ENCODE measurements around the gene CTSS. TPM values are rescaled to one million over a fixed set of nuclear protein-coding genes. Genes with fewer than 3 reads are reported as not detected.
"Not testable (repeated sequence)": the region's sequence is repeated elsewhere in the genome, so short reads cannot be mapped to it uniquely, and the experiment has no call there.

CTSS gene
- total and polyA plus RNA-seq, 4 donors, result 10.7 to 58.8 (median 21.0) TPM

DNA sequence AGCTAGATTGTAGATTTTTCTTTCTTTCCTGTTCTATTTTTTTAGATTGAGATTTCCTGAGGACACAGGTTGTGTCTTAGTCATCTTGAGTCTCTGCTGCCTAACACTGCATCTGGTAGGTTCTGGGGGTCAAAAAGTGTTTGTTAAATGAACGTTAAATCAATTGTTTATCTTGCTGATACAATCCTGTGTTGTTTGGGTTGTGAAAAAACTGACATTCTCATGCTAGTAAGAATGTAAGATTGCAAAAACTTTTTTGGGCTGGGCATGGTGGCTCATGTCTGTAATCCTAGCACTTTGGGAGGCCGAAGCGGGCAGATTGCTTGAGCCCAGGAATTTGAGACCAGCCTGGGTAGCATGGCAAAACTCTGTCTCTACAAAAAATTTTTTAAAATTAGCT is 39.1 kb upstream of the CTSS start:
- Histone ChIP-seq H3K27ac (ENCODE audit: low read depth, low read length) (no peak overlapping the region), H3K9me3 (ENCODE audit: control insufficient read depth, insufficient read depth, low read length) (no peaks in the 10 kb centered on the region), H3K36me3 (ENCODE audit: control insufficient read depth, insufficient read depth, low read length) (peaks cover 2% of the 10 kb centered on the region), H3K4me3 (ENCODE audit: low read depth, low read length) (no peak overlapping the region), H3K4me1 (ENCODE audit: control insufficient read depth, insufficient read depth, low read length) (no peaks in the 10 kb centered on the region), H3K27me3 (ENCODE audit: control insufficient read depth, insufficient read depth, low read length) (no peaks in the 10 kb centered on the region)
- 80% methylated on average over 1 of the region's 3 CpGs for WGBS (ENCODE audit: insufficient coverage)
- no peak for DNase-seq (ENCODE audit: low read depth in 4 of 6, low spot score in 6 of 6)

DNA sequence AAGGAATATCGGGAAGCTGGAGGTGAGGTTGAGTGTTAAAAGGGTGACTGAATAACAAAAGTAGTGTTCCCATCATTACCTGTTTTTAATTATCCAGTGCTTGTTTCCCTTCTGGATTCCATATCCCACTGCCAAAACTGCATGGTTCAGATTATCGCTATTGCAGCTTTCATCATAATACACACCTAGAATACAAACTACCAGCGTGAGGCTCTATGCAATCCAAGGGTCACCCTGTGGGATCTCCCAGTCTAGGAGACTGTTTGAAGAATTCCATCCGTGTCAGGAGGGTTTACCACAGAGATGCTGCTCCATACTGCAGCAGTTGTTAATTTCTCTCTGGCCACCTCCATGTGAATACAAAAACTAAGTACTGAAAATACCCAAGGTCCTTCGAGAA is 33.5 kb upstream of the CTSS start:
- Histone ChIP-seq H3K27me3 (ENCODE audit: control insufficient read depth, insufficient read depth, low read length) (no peaks in the 10 kb centered on the region), H3K4me1 (ENCODE audit: control insufficient read depth, insufficient read depth, low read length) (no peaks in the 10 kb centered on the region), H3K9me3 (ENCODE audit: control insufficient read depth, insufficient read depth, low read length) (no peaks in the 10 kb centered on the region), H3K27ac (ENCODE audit: low read depth, low read length) (no peak overlapping the region), H3K4me3 (ENCODE audit: low read depth, low read length) (no peak overlapping the region), H3K36me3 (ENCODE audit: control insufficient read depth, insufficient read depth, low read length) (peaks cover 17% of the 10 kb centered on the region)
- no peak for DNase-seq (ENCODE audit: low read depth in 4 of 6, low spot score in 6 of 6)
- 61% methylated on average over 2 of the region's 5 CpGs for WGBS (ENCODE audit: insufficient coverage)

DNA sequence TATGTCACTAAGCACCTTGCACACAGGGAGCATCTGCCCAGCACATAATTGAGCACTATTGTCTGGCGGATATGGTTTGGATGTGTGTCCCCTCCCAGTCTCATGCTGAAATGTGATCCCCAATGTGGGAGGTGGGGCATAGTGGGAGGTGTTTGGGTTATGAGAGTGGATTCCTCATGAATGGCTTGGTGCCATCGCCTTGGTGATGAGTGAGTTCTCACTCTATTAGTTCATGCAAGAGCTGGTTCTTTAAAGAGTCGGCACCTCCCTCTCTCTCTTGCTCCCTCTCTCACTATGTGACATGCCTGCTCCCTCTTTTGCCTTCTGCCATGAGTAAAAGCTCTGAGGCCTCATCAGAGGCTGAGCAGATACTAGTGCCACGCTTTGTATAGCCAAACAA is 32.9 kb upstream of the CTSS start:
- H3K4me1 ChIP-seq (ENCODE audit: control insufficient read depth, insufficient read depth, low read length), result no peaks in the 10 kb centered on the region
- H3K4me3 ChIP-seq (ENCODE audit: low read depth, low read length), result no peak overlapping the region
- DNase-seq (ENCODE audit: low read depth in 4 of 6, low spot score in 6 of 6), result peak in 2 of 6 donors; percentile 19 to 40
- no peaks in the 10 kb centered on the region for H3K27me3 ChIP-seq (ENCODE audit: control insufficient read depth, insufficient read depth, low read length)
- no peak overlapping the region for H3K27ac ChIP-seq (ENCODE audit: low read depth, low read length)
- 40% methylated on average over 2 of the region's 4 CpGs for WGBS (ENCODE audit: insufficient coverage)
- H3K9me3 ChIP-seq (ENCODE audit: control insufficient read depth, insufficient read depth, low read length), result no peaks in the 10 kb centered on the region
- peaks cover 17% of the 10 kb centered on the region for H3K36me3 ChIP-seq (ENCODE audit: control insufficient read depth, insufficient read depth, low read length)

DNA sequence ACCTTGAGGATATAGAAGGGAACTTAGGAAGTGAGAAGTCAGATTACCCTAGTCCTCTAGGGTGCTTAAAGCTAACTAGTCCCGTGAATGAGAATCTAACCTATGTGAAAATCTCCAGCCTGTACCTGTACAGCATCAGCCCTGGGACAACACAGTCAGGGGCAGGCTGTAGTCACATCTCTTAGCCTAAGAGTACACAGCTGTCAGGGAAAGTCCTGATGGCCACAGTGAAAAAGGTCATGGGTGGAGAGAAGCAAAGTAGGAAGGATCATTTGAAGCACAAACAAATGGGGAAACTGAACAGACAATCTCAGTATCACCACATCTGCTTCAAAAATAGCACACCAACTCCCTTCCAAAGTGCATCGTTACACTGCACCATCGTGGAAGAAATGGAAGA is 30.8 kb upstream of the CTSS start:
- Histone ChIP-seq H3K27me3 (ENCODE audit: control insufficient read depth, insufficient read depth, low read length) (no peaks in the 10 kb centered on the region), H3K4me3 (ENCODE audit: low read depth, low read length) (no peak overlapping the region), H3K4me1 (ENCODE audit: control insufficient read depth, insufficient read depth, low read length) (no peaks in the 10 kb centered on the region), H3K36me3 (ENCODE audit: control insufficient read depth, insufficient read depth, low read length) (peaks cover 15% of the 10 kb centered on the region), H3K9me3 (ENCODE audit: control insufficient read depth, insufficient read depth, low read length) (no peaks in the 10 kb centered on the region), H3K27ac (ENCODE audit: low read depth, low read length) (no peak overlapping the region)
- no CpG with 5 or more reads among the region's 3 CpGs for WGBS (ENCODE audit: insufficient coverage)
- no peak for DNase-seq (ENCODE audit: low read depth in 4 of 6, low spot score in 6 of 6)

DNA sequence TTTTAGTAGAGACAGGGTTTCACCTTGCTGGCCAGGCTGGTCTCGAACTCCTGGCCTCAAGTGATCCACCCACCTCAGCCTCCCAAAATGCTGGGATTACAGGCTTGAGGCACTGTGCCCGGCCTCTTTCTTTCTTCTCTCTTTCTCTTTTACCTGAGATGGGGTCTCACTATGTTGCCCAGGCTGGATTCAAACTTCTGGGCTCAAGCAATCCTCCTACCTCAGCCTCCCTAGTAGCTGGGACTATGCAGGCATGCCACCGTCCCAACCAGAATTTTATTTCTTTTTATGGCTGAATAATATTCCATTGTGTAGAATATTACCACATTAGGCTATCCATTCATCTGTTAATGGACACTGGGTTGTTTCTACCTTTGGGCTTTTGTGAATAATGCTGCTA is 28.2 kb upstream of the CTSS start:
- not testable (repeated sequence) for H3K27me3 ChIP-seq (ENCODE audit: control insufficient read depth, insufficient read depth, low read length)
- WGBS (ENCODE audit: insufficient coverage), result 97% methylated on average over 2 of the region's 3 CpGs

DNA sequence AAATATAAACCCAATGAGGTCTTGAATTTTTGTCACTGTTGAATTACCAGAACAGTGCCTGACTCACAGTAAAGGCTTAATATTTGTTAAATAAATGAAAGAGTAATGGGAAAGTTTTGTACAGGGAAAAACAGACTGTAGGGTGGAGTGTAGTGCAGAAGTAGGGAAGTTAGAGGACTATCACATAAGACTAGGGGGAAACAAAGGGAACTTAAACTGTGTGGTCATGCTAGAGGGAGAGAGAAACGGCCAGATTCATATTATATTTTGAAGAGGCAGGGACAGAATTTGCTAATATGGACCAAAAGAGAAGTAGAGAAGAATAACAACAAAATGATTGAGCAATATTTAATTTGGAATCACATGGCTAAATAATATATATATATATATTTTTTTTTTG is 27.6 kb upstream of the CTSS start:
- no peaks in the 10 kb centered on the region for H3K27me3 ChIP-seq (ENCODE audit: control insufficient read depth, insufficient read depth, low read length)
- no peak overlapping the region for H3K27ac ChIP-seq (ENCODE audit: low read depth, low read length)
- 40% methylated on average over 1 of the region's 1 CpG for WGBS (ENCODE audit: insufficient coverage)
- H3K36me3 ChIP-seq (ENCODE audit: control insufficient read depth, insufficient read depth, low read length), result peaks cover 15% of the 10 kb centered on the region
- H3K4me1 ChIP-seq (ENCODE audit: control insufficient read depth, insufficient read depth, low read length), result no peaks in the 10 kb centered on the region
- no peak for DNase-seq (ENCODE audit: low read depth in 4 of 6, low spot score in 6 of 6)
- no peak overlapping the region for H3K4me3 ChIP-seq (ENCODE audit: low read depth, low read length)
- no peaks in the 10 kb centered on the region for H3K9me3 ChIP-seq (ENCODE audit: control insufficient read depth, insufficient read depth, low read length)

More for the DNA sequence above, 28.2 kb upstream of the CTSS start:
- peaks cover 15% of the 10 kb centered on the region for H3K36me3 ChIP-seq (ENCODE audit: control insufficient read depth, insufficient read depth, low read length)
- H3K27ac ChIP-seq (ENCODE audit: low read depth, low read length); H3K4me3 ChIP-seq (ENCODE audit: low read depth, low read length); DNase-seq (ENCODE audit: low read depth in 4 of 6, low spot score in 6 of 6); H3K4me1 ChIP-seq (ENCODE audit: control insufficient read depth, insufficient read depth, low read length); H3K9me3 ChIP-seq (ENCODE audit: control insufficient read depth, insufficient read depth, low read length): not testable (repeated sequence)

DNA sequence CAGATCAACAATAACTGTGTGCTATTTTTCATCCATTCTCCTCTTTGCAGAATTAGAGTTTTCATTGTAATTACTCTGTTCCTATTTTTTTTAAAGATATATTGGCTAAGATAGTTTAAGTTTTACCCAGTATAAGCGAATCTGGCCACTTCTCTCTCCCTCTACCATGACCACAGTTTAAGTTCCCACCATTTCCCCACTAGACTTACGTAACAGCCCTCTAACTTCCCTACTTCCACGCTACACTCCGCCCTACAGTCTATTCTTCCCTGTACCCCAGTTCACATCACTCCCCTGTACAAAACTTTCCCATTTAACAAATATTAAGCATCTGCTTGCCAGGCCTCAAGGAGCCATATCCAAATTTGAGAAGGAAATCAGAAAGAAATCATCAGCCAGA is 26.0 kb upstream of the CTSS start:
- DNase-seq (ENCODE audit: low read depth in 4 of 6, low spot score in 6 of 6), result no peak
- Histone ChIP-seq H3K4me3 (ENCODE audit: low read depth, low read length) (no peak overlapping the region), H3K4me1 (ENCODE audit: control insufficient read depth, insufficient read depth, low read length) (no peaks in the 10 kb centered on the region), H3K27ac (ENCODE audit: low read depth, low read length) (no peak overlapping the region), H3K27me3 (ENCODE audit: control insufficient read depth, insufficient read depth, low read length) (no peaks in the 10 kb centered on the region), H3K9me3 (ENCODE audit: control insufficient read depth, insufficient read depth, low read length) (no peaks in the 10 kb centered on the region), H3K36me3 (ENCODE audit: control insufficient read depth, insufficient read depth, low read length) (peaks cover 6% of the 10 kb centered on the region)
- WGBS (ENCODE audit: insufficient coverage), result 83% methylated on average over 4 of the region's 4 CpGs

DNA sequence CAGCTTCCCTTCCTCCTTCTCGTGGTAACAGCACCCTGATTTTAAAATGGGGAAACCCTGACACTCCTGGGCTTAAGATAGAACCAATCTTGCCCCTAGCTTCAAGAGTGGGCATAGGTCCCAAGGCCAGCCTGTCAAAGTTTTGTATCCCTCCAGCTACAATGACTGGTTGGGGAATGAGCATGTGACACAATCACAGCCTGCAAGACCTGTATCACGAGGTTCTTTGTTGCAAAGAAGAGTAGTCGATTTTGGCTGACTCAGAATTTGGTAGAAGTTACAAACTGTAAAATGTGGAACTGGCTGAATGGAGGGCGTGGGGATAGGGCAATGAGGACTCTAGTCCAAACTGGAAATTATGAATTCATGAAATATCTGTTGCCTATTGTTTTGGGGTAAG is 23.8 kb upstream of the CTSS start:
- no peak overlapping the region for H3K27ac ChIP-seq (ENCODE audit: low read depth, low read length)
- DNase-seq (ENCODE audit: low read depth in 4 of 6, low spot score in 6 of 6), result no peak
- H3K36me3 ChIP-seq (ENCODE audit: control insufficient read depth, insufficient read depth, low read length), result no peaks in the 10 kb centered on the region
- no peaks in the 10 kb centered on the region for H3K4me1 ChIP-seq (ENCODE audit: control insufficient read depth, insufficient read depth, low read length)
- WGBS (ENCODE audit: insufficient coverage), result 91% methylated on average over 3 of the region's 4 CpGs
- no peaks in the 10 kb centered on the region for H3K9me3 ChIP-seq (ENCODE audit: control insufficient read depth, insufficient read depth, low read length)
- H3K4me3 ChIP-seq (ENCODE audit: low read depth, low read length), result no peak overlapping the region
- H3K27me3 ChIP-seq (ENCODE audit: control insufficient read depth, insufficient read depth, low read length), result no peaks in the 10 kb centered on the region

DNA sequence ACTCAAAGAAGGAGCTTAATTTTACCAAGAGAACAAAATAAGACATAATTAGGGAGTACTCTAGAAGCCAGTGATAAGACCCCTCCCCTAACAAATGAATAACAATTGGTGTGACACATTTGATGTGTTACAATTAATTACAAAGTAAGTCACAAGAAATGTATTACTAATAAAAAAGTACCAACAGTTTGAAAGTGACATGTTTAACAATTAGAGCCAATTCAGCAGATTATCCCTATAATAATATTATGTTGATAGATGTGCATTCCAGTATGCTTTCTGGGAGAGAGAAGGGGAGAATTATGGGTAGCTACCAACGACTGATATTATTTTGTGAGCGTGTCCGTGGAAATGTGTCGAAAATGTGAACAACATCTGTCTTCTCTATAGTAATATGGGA is 23.4 kb upstream of the CTSS start:
- no peaks in the 10 kb centered on the region for H3K36me3 ChIP-seq (ENCODE audit: control insufficient read depth, insufficient read depth, low read length)
- no peaks in the 10 kb centered on the region for H3K27me3 ChIP-seq (ENCODE audit: control insufficient read depth, insufficient read depth, low read length)
- no peaks in the 10 kb centered on the region for H3K4me1 ChIP-seq (ENCODE audit: control insufficient read depth, insufficient read depth, low read length)
- no peak overlapping the region for H3K27ac ChIP-seq (ENCODE audit: low read depth, low read length)
- H3K9me3 ChIP-seq (ENCODE audit: control insufficient read depth, insufficient read depth, low read length), result no peaks in the 10 kb centered on the region
- H3K4me3 ChIP-seq (ENCODE audit: low read depth, low read length), result no peak overlapping the region
- DNase-seq (ENCODE audit: low read depth in 4 of 6, low spot score in 6 of 6), result no peak
- no CpG with 5 or more reads among the region's 4 CpGs for WGBS (ENCODE audit: insufficient coverage)

DNA sequence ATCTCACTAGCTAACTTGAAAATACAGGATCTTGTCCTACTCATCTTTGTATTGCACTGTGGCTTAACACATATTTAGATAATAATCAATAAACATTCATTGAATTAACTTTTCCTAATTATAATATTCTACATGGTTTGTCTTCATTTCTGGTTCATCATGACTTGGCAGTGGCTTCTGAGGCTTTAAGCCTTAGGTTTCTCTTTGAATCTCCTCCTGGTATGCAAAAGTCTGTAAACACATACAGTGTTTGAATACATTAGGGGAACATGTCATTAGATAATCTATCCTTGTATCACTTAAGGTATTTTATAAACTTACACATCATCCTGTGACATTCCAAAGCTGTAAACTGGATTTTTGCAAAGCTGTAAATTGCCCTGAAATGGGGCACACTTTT is 21.9 kb upstream of the CTSS start:
- H3K4me3 ChIP-seq (ENCODE audit: low read depth, low read length), result no peak overlapping the region

More for the DNA sequence above, 21.9 kb upstream of the CTSS start:
- Histone ChIP-seq H3K36me3 (ENCODE audit: control insufficient read depth, insufficient read depth, low read length) (no peaks in the 10 kb centered on the region), H3K4me1 (ENCODE audit: control insufficient read depth, insufficient read depth, low read length) (no peaks in the 10 kb centered on the region), H3K27ac (ENCODE audit: low read depth, low read length) (no peak overlapping the region), H3K9me3 (ENCODE audit: control insufficient read depth, insufficient read depth, low read length) (no peaks in the 10 kb centered on the region), H3K27me3 (ENCODE audit: control insufficient read depth, insufficient read depth, low read length) (no peaks in the 10 kb centered on the region)
- DNase-seq (ENCODE audit: low read depth in 4 of 6, low spot score in 6 of 6), result no peak

All from spinal cord (tissue), 10 donors.